NT2/D1 (cell line): ENCODE measurements around the gene U2AF2.

ENCODE experiments used
- SUZ12 ChIP-seq: IDR thresholded peaks from 2 replicates; pipeline ENCODE4 v1.6.1; 2011; ENCODE audit not compliant: insufficient read length, insufficient read depth; ENCODE audit errors: extremely low read depth
- YY1 ChIP-seq: IDR thresholded peaks from 2 replicates; pipeline ENCODE4 v1.6.1; 2011; ENCODE audit not compliant: insufficient read length, insufficient read depth

- TF ChIP-seq SUZ12: no peak
- no peak for TF ChIP-seq YY1
Observed at GRCh38 chr19:55670280-55671053, 15.6 kb downstream of the U2AF2 start.
